Mononuclear cell (primary cell): ENCODE results near the gene PIK3CD. TPM values are rescaled to one million over a fixed set of nuclear protein-coding genes. Genes with fewer than 3 reads are reported as not detected.

Experiments
- H3K27me3 ChIP-seq: 2 replicates; pipeline ENCODE4 v1.6.0; 2011; ENCODE audit warnings: low read length, control low read depth; ENCODE audit not compliant: insufficient read depth
- H3K4me1 ChIP-seq: 2 replicates; pipeline ENCODE4 v1.5.1; 2011; ENCODE audit warnings: mild to moderate bottlenecking, low read length, control low read depth; ENCODE audit not compliant: insufficient read depth
- H3K4me3 ChIP-seq: 2 replicates; pipeline ENCODE4 v1.5.1; 2011; ENCODE audit warnings: mild to moderate bottlenecking, low read length, moderate library complexity
- H3K9me3 ChIP-seq: 2 replicates; pipeline ENCODE4 v1.5.1; 2011; ENCODE audit warnings: low read depth, mild to moderate bottlenecking, control low read depth, low read length
- total RNA-seq: library from RNA; depleted of rRNA; stranded (reverse); fragments of >200 nt; gene quantifications from one replicate; pipeline ENCODE4 v1.2.3, GENCODE V29; 2012

PIK3CD gene
- total RNA-seq, 1 donor, result 126 TPM

DNA sequence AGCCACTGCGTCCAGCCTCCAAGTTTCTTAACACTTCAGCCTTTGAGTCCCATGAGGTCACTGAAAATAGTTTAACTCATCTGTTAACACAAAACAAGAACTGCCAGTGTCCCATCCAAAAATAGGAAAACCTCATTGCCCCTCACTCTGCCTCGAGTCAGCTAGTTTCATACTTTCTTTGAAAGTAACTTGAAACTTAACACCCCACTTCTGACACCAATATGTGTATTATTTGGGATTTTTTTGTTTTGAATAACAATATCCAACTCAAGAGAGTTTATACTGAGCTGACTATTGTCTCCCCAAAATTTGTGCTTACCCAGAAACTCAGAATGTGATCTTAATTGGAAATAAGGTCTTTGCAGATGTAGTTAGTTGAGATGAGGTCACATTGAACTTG is 16.9 kb upstream of the PIK3CD start:
- Histone ChIP-seq H3K4me3 (no peak overlapping the region), H3K27me3 (no peaks in the 10 kb centered on the region), H3K9me3 (no peaks in the 10 kb centered on the region), H3K4me1 (peaks cover 64% of the 10 kb centered on the region)

- Histone ChIP-seq H3K4me1 (peaks cover 67% of the 10 kb centered on the region), H3K9me3 (no peaks in the 10 kb centered on the region), H3K4me3 (no peak overlapping the region), H3K27me3 (no peaks in the 10 kb centered on the region)
These were observed 12.3 kb upstream of the PIK3CD start for GRCh38 chr1:9639227-9639626.

GRCh38 chr1:9643351-9644256 is 7.9 kb upstream of the PIK3CD start:
- Histone ChIP-seq H3K27me3 (no peaks in the 10 kb centered on the region), H3K4me3 (no peak overlapping the region), H3K4me1 (peaks cover 81% of the 10 kb centered on the region), H3K9me3 (no peaks in the 10 kb centered on the region)

DNA sequence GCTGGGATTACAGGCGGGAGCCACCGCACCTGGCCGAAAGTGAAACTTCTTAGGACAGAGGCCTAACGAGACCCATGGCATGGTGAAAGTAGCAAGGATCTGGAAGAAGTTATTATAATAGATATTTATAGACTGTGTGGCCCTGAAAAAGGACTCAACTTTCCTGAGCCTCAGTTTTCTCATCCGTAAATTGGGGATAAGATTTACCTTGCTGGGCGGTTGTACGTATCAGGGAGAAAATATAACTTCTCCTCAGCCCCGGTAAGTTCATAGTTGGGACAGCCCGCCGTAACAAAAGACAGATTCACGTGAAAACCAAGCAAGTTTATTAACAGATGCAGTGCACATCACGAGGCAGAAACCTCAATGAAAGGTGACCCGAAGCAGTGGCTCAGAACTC is 5.5 kb upstream of the PIK3CD start:
- no peaks in the 10 kb centered on the region for H3K9me3 ChIP-seq
- H3K4me1 ChIP-seq, result peaks cover 77% of the 10 kb centered on the region
- no peak overlapping the region for H3K4me3 ChIP-seq
- no peaks in the 10 kb centered on the region for H3K27me3 ChIP-seq

GRCh38 chr1:9648171-9648570 is 3.4 kb upstream of the PIK3CD start:
- no peaks in the 10 kb centered on the region for H3K9me3 ChIP-seq
- H3K4me1 ChIP-seq, result peaks cover 71% of the 10 kb centered on the region
- H3K4me3 ChIP-seq, result no peak overlapping the region
- no peaks in the 10 kb centered on the region for H3K27me3 ChIP-seq

- H3K4me3 ChIP-seq, result no peak overlapping the region
- no peaks in the 10 kb centered on the region for H3K9me3 ChIP-seq
- H3K27me3 ChIP-seq, result no peaks in the 10 kb centered on the region
- H3K4me1 ChIP-seq, result peaks cover 72% of the 10 kb centered on the region
These were observed 1.8 kb upstream of the PIK3CD start for GRCh38 chr1:9649769-9650168.

DNA sequence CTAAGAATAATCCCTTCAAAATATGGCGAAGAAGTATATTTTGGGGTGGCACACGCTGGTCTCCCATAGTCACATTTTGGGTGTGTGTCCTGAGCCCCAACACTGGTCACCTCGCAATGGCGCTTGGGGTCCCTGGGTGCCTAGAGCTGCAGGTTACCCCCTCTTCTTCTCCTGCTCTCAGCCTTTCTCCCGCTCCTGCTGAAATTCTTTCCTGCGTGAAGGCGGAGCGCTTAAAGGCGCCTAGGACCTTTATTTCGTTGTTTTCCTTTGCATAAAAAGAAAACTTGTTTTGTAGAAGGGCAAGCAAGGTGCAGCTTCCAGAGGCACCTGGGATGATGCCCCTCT is 339 bp upstream of the PIK3CD start:
- Histone ChIP-seq H3K4me1 (peaks cover 72% of the 10 kb centered on the region), H3K27me3 (no peaks in the 10 kb centered on the region), H3K4me3 (peak overlapping the region; percentile 84), H3K9me3 (no peaks in the 10 kb centered on the region)

- Histone ChIP-seq H3K9me3 (no peaks in the 10 kb centered on the region), H3K4me1 (peaks cover 74% of the 10 kb centered on the region), H3K27me3 (no peaks in the 10 kb centered on the region)
These were observed 1.1 kb downstream of the PIK3CD start for GRCh38 chr1:9652379-9653209.

DNA sequence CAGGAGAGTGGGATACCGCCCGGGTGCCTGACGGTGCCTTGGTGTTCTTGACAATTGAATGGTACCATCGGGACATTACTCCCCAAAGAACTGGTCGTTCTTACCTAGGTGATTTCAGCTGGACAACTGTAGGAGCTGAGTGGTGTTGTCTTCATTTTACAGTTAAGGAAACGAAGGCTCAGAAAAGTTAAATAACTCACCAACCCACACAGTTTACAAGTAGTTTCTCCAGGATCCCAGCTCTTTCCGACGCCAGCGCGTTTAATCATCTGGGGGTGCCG is 1.6 kb downstream of the PIK3CD start:
- no peaks in the 10 kb centered on the region for H3K9me3 ChIP-seq
- H3K4me3 ChIP-seq, result peak overlapping the region; percentile 84
- H3K4me1 ChIP-seq, result peaks cover 77% of the 10 kb centered on the region
- H3K27me3 ChIP-seq, result no peaks in the 10 kb centered on the region

More at GRCh38 chr1:9652379-9653209, 1.1 kb downstream of the PIK3CD start:
- H3K4me3 ChIP-seq, result peak overlapping the region; percentile 84

DNA sequence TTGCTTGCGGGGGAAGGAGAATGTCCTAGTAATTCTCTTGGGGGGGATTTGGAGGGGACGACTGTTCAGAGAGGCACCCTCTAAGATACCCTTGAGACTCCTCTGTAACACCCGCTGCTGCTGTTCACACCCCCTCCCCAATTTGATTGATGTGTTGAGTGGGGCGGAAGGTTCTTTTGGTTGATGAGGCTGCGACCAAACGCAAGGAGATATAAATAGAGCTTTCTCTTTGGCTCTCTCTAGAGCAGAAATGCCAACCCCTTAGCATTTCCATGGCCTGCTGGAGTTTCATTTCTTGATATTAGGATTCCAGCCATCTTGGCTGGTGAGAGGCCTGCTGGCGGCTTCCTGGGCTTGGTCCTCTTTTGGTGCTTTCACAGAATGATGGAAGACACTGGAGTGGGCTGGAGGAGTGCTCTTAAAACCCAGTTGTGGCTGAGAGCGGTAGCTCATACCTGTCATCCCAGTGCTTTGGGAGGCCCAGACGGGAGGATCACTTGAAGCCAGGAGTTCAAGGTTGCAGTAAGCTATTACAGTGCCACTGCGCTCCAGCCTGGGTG is 2.0 kb downstream of the PIK3CD start:
- peak overlapping the region; percentile 84 for H3K4me3 ChIP-seq
- H3K27me3 ChIP-seq, result no peaks in the 10 kb centered on the region
- H3K9me3 ChIP-seq, result no peaks in the 10 kb centered on the region
- peaks cover 81% of the 10 kb centered on the region for H3K4me1 ChIP-seq

DNA sequence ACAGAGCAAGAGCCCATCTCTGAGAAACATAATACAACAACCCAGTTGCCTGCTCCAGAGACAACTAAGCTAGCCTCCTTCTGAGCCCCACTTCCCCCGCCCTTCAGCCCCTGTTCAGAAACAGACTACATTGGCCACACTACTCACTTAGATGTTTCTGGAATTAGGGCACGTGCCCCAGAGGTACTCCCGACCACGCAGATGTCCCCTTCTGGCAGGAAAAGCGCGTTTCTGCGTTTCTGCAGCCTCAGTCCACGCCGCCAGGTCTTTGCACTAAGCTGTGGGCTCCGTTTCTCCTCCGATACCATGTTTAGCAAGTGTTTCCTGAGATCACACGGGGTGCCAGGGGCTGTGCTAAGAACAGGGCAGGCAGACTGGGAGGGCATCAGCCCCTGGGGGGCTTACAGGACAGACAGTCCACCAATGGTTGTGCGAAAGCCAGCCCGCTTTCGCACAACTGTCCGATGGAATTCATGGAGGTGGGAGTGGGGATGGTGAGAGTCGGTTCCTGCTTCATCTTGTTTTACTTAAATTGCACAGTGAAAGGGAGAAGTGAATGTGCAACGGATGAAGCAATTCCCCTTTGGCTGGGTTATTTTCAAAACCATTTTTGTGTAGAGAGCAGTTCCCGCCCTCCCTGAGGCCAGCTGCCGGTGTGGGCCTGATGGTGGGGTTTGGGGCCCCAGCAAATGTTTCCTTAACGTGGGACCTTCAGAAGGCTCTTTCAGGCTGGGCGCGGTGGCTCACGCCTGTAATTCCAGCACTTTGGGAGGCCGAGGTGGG is 2.7 kb downstream of the PIK3CD start:
- no peaks in the 10 kb centered on the region for H3K27me3 ChIP-seq
- no peaks in the 10 kb centered on the region for H3K9me3 ChIP-seq
- H3K4me1 ChIP-seq, result peaks cover 85% of the 10 kb centered on the region
- peak overlapping the region; percentile 84 for H3K4me3 ChIP-seq

- peaks cover 86% of the 10 kb centered on the region for H3K4me1 ChIP-seq
- H3K27me3 ChIP-seq, result no peaks in the 10 kb centered on the region
- no peaks in the 10 kb centered on the region for H3K9me3 ChIP-seq
- peak overlapping the region; percentile 84 for H3K4me3 ChIP-seq
These were observed 3.5 kb downstream of the PIK3CD start for GRCh38 chr1:9654834-9655723.

GRCh38 chr1:9655836-9656235 is 4.3 kb downstream of the PIK3CD start:
- H3K4me1 ChIP-seq, result peaks cover 86% of the 10 kb centered on the region
- H3K9me3 ChIP-seq, result no peaks in the 10 kb centered on the region
- no peak overlapping the region for H3K4me3 ChIP-seq
- no peaks in the 10 kb centered on the region for H3K27me3 ChIP-seq

DNA sequence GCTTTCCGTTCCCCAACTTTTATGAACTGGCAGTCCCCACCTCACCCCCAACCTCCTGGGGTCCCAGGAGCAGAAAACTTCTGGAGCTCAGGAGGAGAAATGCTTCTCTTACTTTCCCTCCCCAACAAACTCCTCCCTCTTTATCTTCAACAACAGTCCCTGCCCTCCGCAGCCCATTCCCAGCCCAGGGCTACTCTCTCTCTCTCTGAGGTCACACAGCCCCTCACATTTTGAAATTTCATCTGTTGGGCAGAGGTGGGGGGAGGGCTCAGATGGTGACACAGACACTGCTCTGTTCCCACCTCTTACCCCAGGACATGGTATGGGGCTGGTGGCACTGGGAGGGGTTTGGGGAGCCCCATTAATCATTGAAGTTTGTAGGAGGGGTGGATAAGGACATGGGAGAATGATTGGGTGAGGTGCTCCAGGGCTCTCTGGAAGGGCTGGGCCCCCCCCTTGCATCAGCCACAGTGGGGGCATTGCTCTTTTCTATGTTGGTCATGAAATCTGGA is 6.0 kb downstream of the PIK3CD start:
- Histone ChIP-seq H3K27me3 (no peaks in the 10 kb centered on the region), H3K4me3 (no peak overlapping the region), H3K9me3 (no peaks in the 10 kb centered on the region), H3K4me1 (peaks cover 93% of the 10 kb centered on the region)
